ENCODE measurements around the gene TULP1. TPM values are rescaled to one million over a fixed set of nuclear protein-coding genes. Genes with fewer than 3 reads are reported as not detected.

Gene TULP1
- total RNA-seq, 6 experiments from 2014 or later = not detected

DNA sequence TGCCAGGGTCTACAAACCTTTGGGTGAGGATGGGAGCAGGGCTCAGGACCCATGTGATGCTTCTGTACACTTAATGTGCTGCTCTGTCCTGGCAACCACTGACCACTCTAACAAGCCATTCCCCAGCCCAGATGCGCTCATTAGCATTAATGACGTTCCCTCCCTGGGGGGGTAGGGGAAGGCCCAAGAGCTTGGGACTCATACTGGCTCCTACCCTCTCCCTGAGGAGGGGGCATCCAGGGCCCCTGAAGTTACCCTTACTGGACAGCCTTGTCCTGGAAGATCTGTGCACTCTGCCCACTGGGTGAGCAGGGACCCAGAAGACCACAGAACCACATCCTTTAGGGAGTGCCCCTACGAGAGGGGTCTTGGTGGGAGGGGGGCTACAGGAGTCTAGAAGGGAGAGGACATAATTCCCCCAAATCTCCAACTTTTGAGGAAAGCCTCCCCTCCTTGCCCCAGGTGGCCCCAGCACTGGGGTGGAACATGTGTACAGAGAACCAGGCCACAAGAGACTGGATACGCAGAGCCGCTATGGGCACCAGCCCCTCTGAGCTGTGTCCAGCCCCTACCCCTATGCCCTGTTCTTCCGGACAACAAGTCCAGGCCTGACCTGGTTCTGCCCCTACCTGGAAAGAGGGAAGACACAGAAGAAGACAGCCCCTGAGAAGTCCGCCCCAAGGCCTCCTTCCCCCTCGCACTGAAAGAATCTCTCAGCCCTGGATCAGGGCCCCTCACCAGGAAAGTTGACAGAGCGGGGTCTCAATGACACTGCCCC is 17.2 kb downstream of the TULP1 start:
- Mint-ChIP-seq H3K9me3 (no peaks in the 10 kb centered on the region), H3K4me1 (ENCODE audit: low read depth) (peaks cover 59% of the 10 kb centered on the region), H3K27ac (peak overlapping the region; percentile 86), H3K27me3 (ENCODE audit: insufficient read depth) (peaks cover 3% of the 10 kb centered on the region), H3K4me3 (peak overlapping the region; percentile 92), H3K36me3 (ENCODE audit: low read depth) (no peaks in the 10 kb centered on the region)
- no peak for DNase-seq
- TF ChIP-seq, protein P1, sequence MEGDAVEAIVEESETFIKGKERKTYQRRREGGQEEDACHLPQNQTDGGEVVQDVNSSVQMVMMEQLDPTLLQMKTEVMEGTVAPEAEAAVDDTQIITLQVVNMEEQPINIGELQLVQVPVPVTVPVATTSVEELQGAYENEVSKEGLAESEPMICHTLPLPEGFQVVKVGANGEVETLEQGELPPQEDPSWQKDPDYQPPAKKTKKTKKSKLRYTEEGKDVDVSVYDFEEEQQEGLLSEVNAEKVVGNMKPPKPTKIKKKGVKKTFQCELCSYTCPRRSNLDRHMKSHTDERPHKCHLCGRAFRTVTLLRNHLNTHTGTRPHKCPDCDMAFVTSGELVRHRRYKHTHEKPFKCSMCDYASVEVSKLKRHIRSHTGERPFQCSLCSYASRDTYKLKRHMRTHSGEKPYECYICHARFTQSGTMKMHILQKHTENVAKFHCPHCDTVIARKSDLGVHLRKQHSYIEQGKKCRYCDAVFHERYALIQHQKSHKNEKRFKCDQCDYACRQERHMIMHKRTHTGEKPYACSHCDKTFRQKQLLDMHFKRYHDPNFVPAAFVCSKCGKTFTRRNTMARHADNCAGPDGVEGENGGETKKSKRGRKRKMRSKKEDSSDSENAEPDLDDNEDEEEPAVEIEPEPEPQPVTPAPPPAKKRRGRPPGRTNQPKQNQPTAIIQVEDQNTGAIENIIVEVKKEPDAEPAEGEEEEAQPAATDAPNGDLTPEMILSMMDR (IDR thresholded peaks at IDR 0.05) = no peak

DNA sequence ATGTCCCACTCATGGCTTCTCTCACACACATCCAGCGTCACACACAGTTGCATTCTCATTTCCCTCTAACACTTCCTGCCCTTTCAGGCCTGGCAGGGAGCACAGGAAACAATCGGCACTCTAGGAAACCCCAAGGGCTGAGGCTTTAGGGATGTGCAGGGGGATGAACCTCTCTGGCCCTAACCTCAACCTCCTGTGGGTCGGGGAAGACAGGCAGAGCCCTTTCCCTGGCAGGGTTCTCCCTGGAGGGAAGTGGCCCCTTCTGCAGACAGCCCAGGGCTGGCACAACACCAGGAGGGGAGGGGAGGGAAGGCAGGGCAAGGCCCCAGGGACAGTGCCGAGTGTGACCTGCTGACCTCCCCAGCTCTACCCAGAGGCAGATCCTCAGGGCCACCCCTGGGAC is 18.5 kb downstream of the TULP1 start:
- peaks cover 62% of the 10 kb centered on the region for H3K4me1 Mint-ChIP-seq (ENCODE audit: low read depth)
- peak overlapping the region; percentile 68 for H3K27ac Mint-ChIP-seq
- no peaks in the 10 kb centered on the region for H3K36me3 Mint-ChIP-seq (ENCODE audit: low read depth)
- TF ChIP-seq, protein P1 (IDR thresholded peaks at IDR 0.05) = no peak
- peak overlapping the region; percentile 40 for H3K4me3 Mint-ChIP-seq
- DNase-seq = peak; percentile 44
- no peaks in the 10 kb centered on the region for H3K9me3 Mint-ChIP-seq
- H3K27me3 Mint-ChIP-seq (ENCODE audit: insufficient read depth) = peaks cover 3% of the 10 kb centered on the region

DNA sequence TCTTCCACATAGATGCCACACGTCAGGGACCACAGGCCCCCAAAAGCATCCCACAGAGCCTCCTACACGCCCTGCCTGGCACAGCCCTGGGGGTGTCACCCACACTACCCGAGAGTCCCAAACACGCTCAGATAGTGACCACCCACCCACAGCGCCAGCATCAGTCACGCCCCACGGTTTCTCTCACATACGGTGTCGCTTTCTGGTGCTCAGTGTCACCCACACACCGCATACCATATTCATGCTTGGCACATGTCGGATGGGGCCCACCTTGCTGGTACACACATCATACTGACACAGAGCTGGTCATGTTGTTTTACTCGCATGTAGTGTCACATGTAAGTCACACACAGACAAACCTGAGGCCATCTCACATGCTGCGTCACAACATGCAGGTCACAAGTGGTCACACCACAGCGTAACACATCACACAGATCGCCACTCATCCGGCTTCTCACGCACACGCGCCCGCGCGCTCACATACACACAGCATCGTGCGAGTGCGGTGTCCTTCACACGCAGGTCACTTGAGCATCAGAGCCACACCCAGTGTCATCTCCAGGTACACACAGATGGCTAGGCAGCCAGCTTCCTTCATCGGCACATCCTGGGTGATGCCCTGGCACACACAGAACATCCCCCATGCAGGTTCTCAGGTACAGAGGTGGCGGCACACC is 19.3 kb downstream of the TULP1 start:
- peaks cover 63% of the 10 kb centered on the region for H3K4me1 Mint-ChIP-seq (ENCODE audit: low read depth)
- H3K27me3 Mint-ChIP-seq (ENCODE audit: insufficient read depth) = peaks cover 2% of the 10 kb centered on the region
- H3K36me3 Mint-ChIP-seq (ENCODE audit: low read depth) = no peaks in the 10 kb centered on the region
- peak overlapping the region; percentile 40 for H3K4me3 Mint-ChIP-seq
- peak overlapping the region; percentile 68 for H3K27ac Mint-ChIP-seq
- no peak for DNase-seq
- H3K9me3 Mint-ChIP-seq = no peaks in the 10 kb centered on the region
- TF ChIP-seq, protein P1 (IDR thresholded peaks at IDR 0.05) = no peak

DNA sequence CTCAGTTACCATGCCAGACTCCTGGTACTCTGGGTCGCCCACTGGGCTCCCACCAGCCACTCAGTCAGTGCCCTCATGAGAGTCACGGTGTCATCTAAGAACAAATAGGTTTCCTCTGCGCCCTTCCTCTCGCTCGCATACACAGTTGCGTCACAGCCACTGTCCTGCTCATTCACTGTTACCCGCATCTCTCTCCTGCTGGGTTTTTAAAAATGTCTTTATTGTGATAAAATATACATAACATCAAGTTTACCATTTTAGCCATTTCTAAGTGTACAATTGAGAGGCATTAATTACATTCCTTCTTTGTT is 19.8 kb downstream of the TULP1 start:
- peaks cover 63% of the 10 kb centered on the region for H3K4me1 Mint-ChIP-seq (ENCODE audit: low read depth)
- TF ChIP-seq, protein P1 (IDR thresholded peaks at IDR 0.05) = no peak
- H3K9me3 Mint-ChIP-seq = no peaks in the 10 kb centered on the region
- peak overlapping the region; percentile 68 for H3K27ac Mint-ChIP-seq
- H3K36me3 Mint-ChIP-seq (ENCODE audit: low read depth) = no peaks in the 10 kb centered on the region
- no peak for DNase-seq
- no peaks in the 10 kb centered on the region; the same call in 1 of the 2 replicates for H3K27me3 Mint-ChIP-seq (ENCODE audit: insufficient read depth)
- H3K4me3 Mint-ChIP-seq = no peak overlapping the region

DNA sequence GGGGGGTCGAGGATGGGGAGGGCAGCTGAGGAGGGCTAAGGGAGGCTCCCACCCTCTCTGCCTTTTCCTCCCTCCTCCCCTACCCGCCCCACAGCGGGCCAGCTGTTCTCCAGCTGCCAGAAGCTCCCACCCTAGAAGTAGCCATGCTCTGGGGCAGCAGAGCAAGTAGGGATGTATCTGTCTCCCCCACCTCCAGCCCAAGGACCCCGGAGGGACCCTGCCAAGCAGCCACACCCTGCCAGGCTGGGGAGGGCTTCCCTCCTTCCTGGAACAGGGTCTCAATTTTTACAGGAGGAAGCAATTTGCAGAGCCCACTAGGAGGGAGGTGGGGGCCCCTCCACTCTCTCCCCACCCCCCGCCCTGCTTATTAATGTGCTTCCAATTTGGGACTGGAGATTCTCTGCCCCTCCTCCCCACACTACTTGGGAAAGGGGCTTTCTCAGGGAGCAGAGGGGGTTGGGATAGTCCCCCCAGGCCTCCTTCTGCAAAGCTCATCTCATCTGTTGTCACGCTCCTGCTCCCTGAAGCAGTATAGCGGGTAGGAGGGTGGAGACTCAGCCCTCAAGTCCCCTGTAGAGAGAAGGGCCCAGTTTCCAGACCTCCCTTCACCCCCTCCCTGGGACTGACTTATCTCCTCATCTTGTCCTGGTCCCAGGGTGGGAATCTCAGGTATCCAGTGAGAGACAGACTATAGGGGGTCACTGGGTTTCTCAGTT is 20.3 kb downstream of the TULP1 start:
- Mint-ChIP-seq H3K36me3 (ENCODE audit: low read depth) (no peaks in the 10 kb centered on the region), H3K27ac (peak overlapping the region; percentile 68; the same call in 1 of the 2 replicates), H3K27me3 (ENCODE audit: insufficient read depth) (no peaks in the 10 kb centered on the region; the same call in 1 of the 2 replicates), H3K4me1 (ENCODE audit: low read depth) (peaks cover 67% of the 10 kb centered on the region), H3K4me3 (no peak overlapping the region), H3K9me3 (no peaks in the 10 kb centered on the region)
- no peak for DNase-seq
- TF ChIP-seq, protein P1 (IDR thresholded peaks at IDR 0.05) = no peak
